Stimulated activated CD8-positive, alpha-beta memory T cell treated with anti-CD3 and anti-CD28 coated beads, Interleukin-7, amount 100 ng/mL, for 1 hour (primary cell): ENCODE data around the gene SLC9A9.
"Not testable (repeated sequence)": the region's sequence is repeated elsewhere in the genome, so short reads cannot be mapped to it uniquely, and the experiment has no call there.

ENCODE experiments used
- DNase-seq, 2 donors: peaks; one replicate each; pipeline ENCODE4 v3.0.0-alpha.2; 2020; ENCODE audit warnings: low read depth in 2 of 2

Gene SLC9A9

GRCh38 chr3:143287403-143287802 lies 560.9 kb downstream of the SLC9A9 start:
- DNase-seq = no peak

GRCh38 chr3:143286392-143287010 lies 561.8 kb downstream of the SLC9A9 start:
- DNase-seq = no peak

DNA sequence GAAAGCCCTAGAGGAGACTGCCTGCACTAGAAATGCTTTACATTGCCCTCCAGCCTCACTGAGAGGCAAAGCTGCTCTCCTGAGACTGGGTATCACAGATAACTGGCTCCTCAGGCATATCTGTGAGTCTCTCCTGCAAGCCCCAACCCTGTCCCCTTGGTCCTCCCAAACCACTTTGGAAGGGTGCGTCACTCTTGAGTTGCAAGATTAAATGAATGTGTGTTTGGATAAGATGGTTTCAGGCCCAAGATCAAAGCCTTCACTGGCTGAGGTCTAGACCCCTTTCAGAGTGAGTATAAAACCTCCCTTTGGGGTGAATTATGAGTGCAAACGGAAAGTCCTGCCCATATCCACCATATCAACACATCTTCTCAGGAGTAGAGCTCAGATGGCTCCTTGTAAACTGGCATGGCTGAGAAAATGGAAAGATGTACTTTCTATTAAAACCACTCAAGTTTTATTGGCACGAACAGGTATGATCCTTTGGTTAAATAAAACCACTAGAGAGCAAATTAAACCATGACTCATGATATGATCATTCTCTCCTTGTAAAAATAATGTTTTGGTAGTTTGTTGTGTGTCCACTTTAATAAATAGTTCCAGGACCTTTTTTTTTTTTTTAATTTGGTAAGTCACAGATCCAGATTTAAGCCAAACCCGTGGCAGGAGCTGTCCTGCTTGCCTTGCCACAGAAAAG lies 564.7 kb downstream of the SLC9A9 start:
- no peak for DNase-seq

- peak in 1 of 2 donors; percentile 4 for DNase-seq
Observed at GRCh38 chr3:143280984-143281383, 567.3 kb downstream of the SLC9A9 start.

DNA sequence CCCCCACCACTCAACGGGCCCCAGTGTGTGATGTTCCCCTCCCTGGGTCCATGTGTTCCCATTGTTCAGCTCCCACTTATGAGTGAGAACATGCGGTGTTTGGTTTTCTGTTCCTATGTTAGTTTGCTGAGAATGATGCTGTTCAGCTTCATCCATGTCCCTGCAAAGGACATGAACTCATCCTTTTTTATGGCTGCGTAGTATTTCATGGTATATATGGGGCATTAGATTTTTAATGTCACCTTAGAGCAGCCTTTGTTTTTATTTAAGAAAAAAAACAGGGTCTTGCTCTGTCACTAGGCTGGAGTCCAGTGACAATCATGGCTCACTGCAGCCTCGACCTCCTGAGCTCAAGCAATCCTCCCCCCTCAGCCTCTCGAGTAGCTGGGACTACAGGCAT lies 568.7 kb downstream of the SLC9A9 start:
- not testable (repeated sequence) for DNase-seq

- DNase-seq = no peak
Observed at GRCh38 chr3:143278721-143279120, 569.5 kb downstream of the SLC9A9 start.

DNA sequence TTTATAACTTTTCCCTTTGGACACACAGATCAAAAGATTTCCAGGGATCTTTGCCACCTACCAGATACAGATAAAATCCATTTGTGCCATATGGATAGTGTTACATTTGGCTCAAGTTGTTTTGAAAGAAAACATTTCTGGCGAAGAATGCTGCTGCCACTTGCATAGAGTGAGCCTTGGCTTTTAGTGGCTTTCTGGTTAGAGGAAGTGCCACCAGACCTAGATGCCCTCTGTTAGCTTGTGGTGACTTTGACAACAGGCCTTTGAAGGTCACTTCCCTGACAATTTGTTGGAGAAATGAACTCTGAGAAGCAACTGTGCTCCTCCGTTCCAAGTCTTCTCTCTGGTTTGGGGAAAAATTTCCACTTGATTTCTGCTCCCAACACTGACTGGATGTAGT lies 570.7 kb downstream of the SLC9A9 start:
- DNase-seq = no peak

DNA sequence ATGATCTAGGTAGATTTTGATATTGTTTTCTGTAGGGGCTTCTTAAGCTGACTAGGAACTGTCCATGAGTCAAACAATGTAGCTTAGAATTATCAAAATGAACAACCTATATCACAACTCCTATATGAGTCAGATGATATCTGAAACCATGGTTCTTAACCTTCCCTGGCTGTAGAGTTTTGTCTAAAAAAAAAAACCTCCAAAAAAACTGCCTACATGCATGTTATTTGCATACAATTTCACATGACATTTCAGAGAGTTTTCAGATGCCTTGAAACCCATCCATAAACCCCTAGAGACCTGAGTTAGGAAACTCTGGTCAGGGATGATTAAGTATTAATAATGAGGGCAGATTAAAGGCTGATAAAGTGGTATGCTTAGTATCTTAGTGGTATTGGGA lies 571.7 kb downstream of the SLC9A9 start:
- no peak for DNase-seq

DNA sequence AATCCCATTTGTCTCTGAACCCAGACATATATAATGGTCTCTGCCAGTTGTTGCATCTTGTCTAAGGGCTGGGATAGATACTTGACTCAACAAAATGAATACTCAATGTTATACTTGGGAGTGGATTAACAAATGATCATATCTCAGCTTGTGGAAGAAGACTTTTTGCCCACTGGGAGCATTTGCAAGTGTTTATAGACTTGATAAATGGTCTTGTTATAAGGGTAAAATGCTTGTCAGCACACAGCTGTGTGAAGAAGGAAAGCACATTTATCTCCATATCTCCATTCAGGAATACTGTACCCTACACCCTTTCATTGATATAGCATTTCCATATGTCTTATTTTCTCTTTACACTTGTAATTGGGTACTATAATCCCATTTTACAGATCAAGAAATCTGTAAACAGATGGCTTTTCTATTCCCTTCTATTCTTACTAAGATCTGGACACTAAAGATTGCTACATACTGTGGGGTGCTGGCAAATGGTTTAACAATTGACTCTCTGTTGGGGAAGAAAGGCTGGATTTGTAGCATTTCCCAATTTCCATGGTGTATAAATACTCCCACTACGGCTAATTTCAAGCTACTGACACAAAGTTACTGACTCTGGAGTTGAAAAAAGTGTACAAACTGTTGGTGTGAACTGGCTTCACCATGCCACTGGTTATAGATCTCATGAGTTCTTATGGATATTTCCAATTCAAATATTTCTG lies 574.1 kb downstream of the SLC9A9 start:
- DNase-seq = no peak

- no peak for DNase-seq
Observed at GRCh38 chr3:143271136-143271535, 577.1 kb downstream of the SLC9A9 start.

GRCh38 chr3:143269741-143270140 lies 578.5 kb downstream of the SLC9A9 start:
- no peak for DNase-seq

DNA sequence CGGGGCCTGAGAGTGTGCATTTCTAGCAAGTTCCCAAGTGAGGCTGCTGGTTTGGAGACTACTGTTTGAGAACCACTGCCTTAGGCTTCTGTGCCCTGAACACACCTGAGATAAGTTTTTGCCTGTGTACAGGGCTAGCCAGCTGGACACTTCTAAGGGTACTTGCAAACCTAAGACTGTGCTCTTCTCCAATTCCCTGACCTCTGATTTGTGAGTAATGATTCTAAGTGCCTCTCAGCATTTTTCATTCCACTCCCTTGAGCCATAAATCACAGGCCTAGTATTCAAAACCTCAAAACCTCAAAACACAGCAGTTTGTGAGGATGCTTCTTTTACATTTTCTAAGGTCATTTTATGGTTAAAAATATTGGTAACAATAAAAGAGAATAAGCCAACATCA lies 580.3 kb downstream of the SLC9A9 start:
- DNase-seq = no peak

- no peak for DNase-seq
Observed at GRCh38 chr3:143266927-143267326, 581.3 kb downstream of the SLC9A9 start.

GRCh38 chr3:143266511-143266910 lies 581.8 kb downstream of the SLC9A9 start:
- no peak for DNase-seq

- no peak for DNase-seq
Observed at GRCh38 chr3:143265501-143266070, 582.7 kb downstream of the SLC9A9 start.

DNA sequence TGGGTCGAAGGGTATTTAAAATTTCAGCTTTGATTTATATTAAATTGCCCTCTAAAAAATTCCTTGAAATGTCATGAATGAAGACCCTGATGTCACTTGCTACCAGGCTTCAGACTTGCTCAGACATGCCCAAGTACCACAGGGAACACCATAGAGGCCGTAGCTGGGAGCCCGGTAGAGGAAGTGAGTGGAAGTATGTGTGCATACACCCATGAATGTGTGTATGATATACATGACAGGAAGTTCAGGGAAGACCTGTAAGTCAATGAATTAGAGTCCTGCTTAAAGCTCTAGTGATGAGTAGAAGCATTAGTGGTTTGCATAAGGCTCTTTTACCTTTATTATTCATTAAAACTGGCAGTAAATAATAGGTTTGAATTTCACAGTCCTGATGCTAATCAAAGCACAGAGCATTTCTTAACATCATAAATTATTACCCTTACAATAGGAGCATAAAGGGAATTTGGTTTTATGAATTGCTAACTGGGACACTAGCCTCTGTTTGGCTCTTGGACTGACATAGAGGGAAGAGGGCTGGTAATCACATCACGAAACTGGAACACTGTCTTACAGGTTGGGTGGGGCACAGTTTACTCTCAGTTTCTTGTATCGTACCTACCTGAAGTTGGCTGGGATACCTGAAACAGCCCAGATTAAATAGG lies 584.3 kb downstream of the SLC9A9 start:
- no peak for DNase-seq

GRCh38 chr3:143261848-143262247 lies 586.4 kb downstream of the SLC9A9 start:
- no peak for DNase-seq

DNA sequence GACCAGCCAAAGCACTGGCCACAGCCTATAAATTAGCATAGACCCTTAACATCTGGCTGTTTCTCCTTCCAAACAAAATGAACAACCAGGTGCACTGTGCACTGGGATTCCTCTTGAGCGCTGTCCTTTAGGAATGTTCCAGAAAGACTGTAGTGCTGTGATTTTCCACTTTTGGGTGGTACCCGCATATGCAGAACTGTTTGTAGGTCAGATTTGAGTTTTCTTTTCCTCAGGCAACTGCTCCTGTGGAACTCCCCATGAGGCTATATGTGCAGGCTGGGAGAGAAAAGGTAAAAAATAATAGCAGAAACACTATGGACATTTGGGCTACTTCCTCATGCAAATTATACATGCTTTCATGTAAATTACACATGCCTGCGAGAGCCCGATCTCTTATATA lies 589.6 kb downstream of the SLC9A9 start:
- DNase-seq = no peak

GRCh38 chr3:143256416-143256815 lies 591.9 kb downstream of the SLC9A9 start:
- DNase-seq = no peak

DNA sequence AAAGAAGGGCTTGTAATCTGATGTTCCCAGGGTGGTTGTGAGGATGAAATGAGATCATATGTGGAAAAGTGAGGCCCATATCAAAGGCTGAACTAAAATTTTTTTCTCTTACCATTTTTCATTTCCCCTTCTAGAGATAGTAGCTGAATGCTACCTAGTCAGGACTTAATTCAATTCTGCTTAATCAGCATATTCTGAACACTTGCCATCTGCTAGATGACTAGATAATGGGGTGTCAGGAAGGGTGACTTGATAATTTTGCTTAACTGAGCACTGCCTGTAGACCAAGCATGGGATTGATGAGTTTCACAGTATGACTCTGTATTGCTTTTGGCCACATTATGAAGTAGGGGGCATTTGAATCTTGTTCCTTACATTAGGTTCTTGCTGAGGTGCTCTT lies 592.5 kb downstream of the SLC9A9 start:
- no peak for DNase-seq

GRCh38 chr3:143252931-143253330 lies 595.3 kb downstream of the SLC9A9 start:
- no peak for DNase-seq

DNA sequence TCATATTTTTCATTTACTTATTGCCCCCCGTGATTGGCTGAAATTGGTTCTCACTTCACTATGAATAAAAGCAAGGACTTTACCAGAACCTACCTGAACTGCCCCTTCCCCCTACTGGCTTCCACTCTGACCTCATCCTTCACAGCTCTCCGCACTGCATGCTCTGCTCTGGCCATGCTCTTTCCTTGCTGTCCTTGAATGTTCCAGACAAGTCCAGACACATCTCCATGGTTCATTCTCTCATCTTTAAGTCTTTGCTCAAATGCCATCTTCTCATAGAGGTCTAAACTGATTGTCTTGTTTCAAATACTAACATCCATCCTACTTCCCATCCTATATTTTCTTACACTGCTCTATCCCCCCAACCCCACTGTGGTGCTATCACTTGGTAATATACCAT lies 599.3 kb downstream of the SLC9A9 start:
- DNase-seq = no peak
